Naive thymus-derived CD4-positive, alpha-beta T cell (primary cell): ENCODE measurements around the gene CCDC91. TPM values are rescaled to one million over a fixed set of nuclear protein-coding genes. Genes with fewer than 3 reads are reported as not detected.

Experiments used
- ATAC-seq: fragments of 150-1000 bp; cut with Tn5 transposase; 2 replicates; pipeline ENCODE4 v1.10.0; 2021; ENCODE audit warnings: mild to moderate bottlenecking, moderate library complexity
- CTCF ChIA-PET: fragments of 350-600 bp; sonication (Branson Sonifier 250); formaldehyde crosslinking; loops from one replicate; lab custom pipeline; 2021; ENCODE audit warnings: antibody characterized with exemption; lab: Charles Lee
- POLR2A ChIA-PET: fragments of 350-600 bp; sonication (Branson Sonifier 250); formaldehyde crosslinking; loops from one replicate; lab custom pipeline; 2021; ENCODE audit warnings: antibody characterized with exemption, inconsistent platforms; lab: Charles Lee
- DNase-seq, 9 donors: peaks; one replicate each; pipeline versions ENCODE4 v3.0.0 to v3.0.0-alpha.2; 2020 to 2022; ENCODE audit warnings: mixed read lengths in 1 of 9
- H3K27ac ChIP-seq: one replicate; pipeline ENCODE4 v1.7.0; 2013; ENCODE audit warnings: mild to moderate bottlenecking, low read depth, low read length, moderate library complexity
- H3K27me3 ChIP-seq, 2 donors: one replicate each; pipeline ENCODE4 v1.7.0; 2013; ENCODE audit warnings: low read length in 2 of 2, mild to moderate bottlenecking in 2 of 2, moderate library complexity in 2 of 2; ENCODE audit not compliant: control insufficient read depth in 2 of 2, insufficient read depth in 2 of 2
- H3K36me3 ChIP-seq, 3 experiments: 1 replicate in 2 of 3; 2 replicates in 1 of 3; pipeline ENCODE4 v1.7.0; 2013; ENCODE audit warnings: low read length in 3 of 3, mild to moderate bottlenecking in 3 of 3, moderate library complexity in 1 of 3; ENCODE audit not compliant: insufficient read depth in 3 of 3, control insufficient read depth in 2 of 3
- H3K4me1 ChIP-seq, 2 donors: one replicate each; pipeline ENCODE4 v1.7.0; 2013; ENCODE audit warnings: low read length in 2 of 2, mild to moderate bottlenecking in 2 of 2, moderate library complexity in 1 of 2; ENCODE audit not compliant: control insufficient read depth in 2 of 2, insufficient read depth in 2 of 2
- H3K4me3 ChIP-seq: 2 replicates; pipeline ENCODE4 v1.7.0; 2013; ENCODE audit warnings: mild to moderate bottlenecking, low read length
- H3K9me3 ChIP-seq, 3 experiments: 1 replicate in 2 of 3; 2 replicates in 1 of 3; pipeline ENCODE4 v1.7.0; 2013; ENCODE audit warnings: low read length in 3 of 3; ENCODE audit not compliant: control insufficient read depth in 2 of 3
- H3K27ac Mint-ChIP-seq, 9 donors: one replicate each; pipeline ENCODE4 v1.8.0; 2020 to 2022; ENCODE audit warnings: mixed read lengths in 9 of 9, mild to moderate bottlenecking in 8 of 9, moderate library complexity in 5 of 9, inconsistent platforms in 2 of 9
- H3K27me3 Mint-ChIP-seq, 5 donors: one replicate each; pipeline ENCODE4 v1.8.0; 2021 to 2022; ENCODE audit warnings: mixed read lengths in 5 of 5, mild to moderate bottlenecking in 1 of 5
- H3K36me3 Mint-ChIP-seq, 5 donors: one replicate each; pipeline ENCODE4 v1.8.0; 2020 to 2022; ENCODE audit warnings: mixed read lengths in 5 of 5, mild to moderate bottlenecking in 3 of 5, inconsistent platforms in 1 of 5
- H3K4me1 Mint-ChIP-seq, 7 donors: one replicate each; pipeline ENCODE4 v1.8.0; 2020 to 2022; ENCODE audit warnings: mixed read lengths in 7 of 7, mild to moderate bottlenecking in 3 of 7, inconsistent platforms in 1 of 7
- H3K4me3 Mint-ChIP-seq, 10 donors: one replicate each; pipeline ENCODE4 v1.8.0; 2020 to 2022; ENCODE audit warnings: mild to moderate bottlenecking in 10 of 10, mixed read lengths in 10 of 10, moderate library complexity in 6 of 10, inconsistent platforms in 2 of 10
- H3K9me3 Mint-ChIP-seq, 11 donors: one replicate each; pipeline ENCODE4 v1.8.0; 2020 to 2022; ENCODE audit warnings: mixed read lengths in 11 of 11, mild to moderate bottlenecking in 4 of 11, inconsistent platforms in 1 of 11, moderate library complexity in 1 of 11
- intact Hi-C, 2 donors: fragments of 100-400 bp; cut with micrococcal nuclease; formaldehyde crosslinking; loops; one replicate each; pipeline ENCODE4 v1.15.1; 2023
- polyA plus RNA-seq, 2 donors: library from polyadenylated mRNA; unstranded; fragments of 300-500 nt; fragmentation: Illumina TruSeq; gene quantifications; one replicate each; pipeline ENCODE4 v1.2.3, GENCODE V29; 2021
- total RNA-seq, 6 experiments: library from RNA in 5 of 6; stranded (reverse) in 5 of 6; gene quantifications; 1 replicate in 5 of 6; 2 replicates in 1 of 6; pipeline ENCODE4 v1.2.3 and lab custom pipeline; 2021 to 2026

CCDC91 gene
- total and polyA plus RNA-seq, 7 experiments from 2014 or later, result 20.2 to 105 (median 78.0) TPM

- peaks cover under 1 to 88% (median 78%) of the 10 kb centered on the region in 5 donors for H3K36me3 Mint-ChIP-seq
- no peak overlapping the region for H3K4me3 ChIP-seq
- ATAC-seq (no peak), DNase-seq (no peak)
- no peak overlapping the region for H3K27ac Mint-ChIP-seq
- H3K36me3 ChIP-seq, result no peaks in the 10 kb centered on the region
- no peaks in the 10 kb centered on the region for H3K27me3 ChIP-seq
- H3K4me3 Mint-ChIP-seq, result no peak overlapping the region
- no peaks in the 10 kb centered on the region for H3K9me3 ChIP-seq
- no peak overlapping the region for H3K27ac ChIP-seq
- H3K4me1 Mint-ChIP-seq, result peaks cover 0 to 6% (median 0%) of the 10 kb centered on the region in 7 donors
- H3K4me1 ChIP-seq, result no peaks in the 10 kb centered on the region
- POLR2A ChIA-PET, result no interaction called here
- CTCF ChIA-PET, result no interaction called here
- H3K27me3 Mint-ChIP-seq, result no peaks in the 10 kb centered on the region
- peaks cover 3 to 69% (median 12%) of the 10 kb centered on the region in 11 donors for H3K9me3 Mint-ChIP-seq
- intact Hi-C loops, result no loop called here
These were observed 323.7 kb downstream of the CCDC91 start for GRCh38 chr12:28513983-28514382.

GRCh38 chr12:28517101-28517500 lies 326.8 kb downstream of the CCDC91 start:
- H3K4me3 Mint-ChIP-seq, result no peak overlapping the region
- H3K27me3 ChIP-seq, result no peaks in the 10 kb centered on the region
- H3K9me3 ChIP-seq, result no peaks in the 10 kb centered on the region
- CTCF ChIA-PET, result no interaction called here
- no peak overlapping the region for H3K27ac ChIP-seq
- H3K4me3 ChIP-seq, result no peak overlapping the region
- peaks cover 0 to 77% (median 20%) of the 10 kb centered on the region in 11 donors for H3K9me3 Mint-ChIP-seq
- ATAC-seq (no peak), DNase-seq (no peak)
- no peaks in the 10 kb centered on the region for H3K27me3 Mint-ChIP-seq
- H3K4me1 ChIP-seq, result no peaks in the 10 kb centered on the region
- peaks cover 0 to 1% (median 0%) of the 10 kb centered on the region in 7 donors for H3K4me1 Mint-ChIP-seq
- intact Hi-C loops, result no loop called here
- POLR2A ChIA-PET, result no interaction called here
- H3K36me3 Mint-ChIP-seq, result peaks cover 3 to 79% (median 62%) of the 10 kb centered on the region in 5 donors
- no peak overlapping the region for H3K27ac Mint-ChIP-seq
- no peaks in the 10 kb centered on the region for H3K36me3 ChIP-seq

- ChIA-PET CTCF (interaction anchor here (1.0 kb wide), 1 partner anchor 10 kb away, joined by 3 read pairs; no protein-coding TSS in a partner anchor), POLR2A (no interaction called here)
- H3K9me3 ChIP-seq, result no peaks in the 10 kb centered on the region
- Mint-ChIP-seq H3K9me3 (peaks cover 14 to 51% (median 28%) of the 10 kb centered on the region in 11 donors), H3K4me3 (no peak overlapping the region), H3K27ac (no peak overlapping the region), H3K27me3 (no peaks in the 10 kb centered on the region), H3K4me1 (peaks cover 0 to 14% (median 2%) of the 10 kb centered on the region in 7 donors), H3K36me3 (peaks cover 12 to 70% (median 57%) of the 10 kb centered on the region in 5 donors)
- no peaks in the 10 kb centered on the region for H3K27me3 ChIP-seq
- H3K4me1 ChIP-seq, result no peaks in the 10 kb centered on the region
- DNase-seq, result no peak
- peaks cover 0 to 4% (median 0%) of the 10 kb centered on the region in 3 experiments for H3K36me3 ChIP-seq
- H3K27ac ChIP-seq, result no peak overlapping the region
- intact Hi-C loops, result no loop called here
- no peak for ATAC-seq
- no peak overlapping the region for H3K4me3 ChIP-seq
These were observed 337.5 kb downstream of the CCDC91 start for GRCh38 chr12:28527631-28528249.

GRCh38 chr12:28535216-28535615 lies 345.0 kb downstream of the CCDC91 start:
- ATAC-seq, result no peak

GRCh38 chr12:28536088-28536487 lies 345.8 kb downstream of the CCDC91 start:
- H3K9me3 Mint-ChIP-seq, result peaks cover 0 to 8% (median 0%) of the 10 kb centered on the region in 11 donors
- no peaks in the 10 kb centered on the region for H3K27me3 Mint-ChIP-seq
- Histone ChIP-seq H3K4me1 (no peaks in the 10 kb centered on the region), H3K27me3 (no peaks in the 10 kb centered on the region), H3K36me3 (no peaks in the 10 kb centered on the region), H3K27ac (no peak overlapping the region), H3K9me3 (no peaks in the 10 kb centered on the region), H3K4me3 (no peak overlapping the region)
- H3K27ac Mint-ChIP-seq, result no peak overlapping the region
- peaks cover 0 to 40% (median 15%) of the 10 kb centered on the region in 5 donors for H3K36me3 Mint-ChIP-seq
- DNase-seq (no peak), ATAC-seq (no peak)
- H3K4me1 Mint-ChIP-seq, result peaks cover 0 to 4% (median 2%) of the 10 kb centered on the region in 7 donors
- ChIA-PET CTCF (interaction anchor here (0.7 kb wide), 1 partner anchor 799 kb away, joined by 5 read pairs; no protein-coding TSS in a partner anchor), POLR2A (no interaction called here)
- H3K4me3 Mint-ChIP-seq, result no peak overlapping the region
- intact Hi-C loops, result no loop called here

More at GRCh38 chr12:28535216-28535615, 345.0 kb downstream of the CCDC91 start:
- Mint-ChIP-seq H3K36me3 (peaks cover 0 to 35% (median 15%) of the 10 kb centered on the region in 5 donors), H3K27me3 (no peaks in the 10 kb centered on the region), H3K4me1 (peaks cover 0 to 4% (median 0%) of the 10 kb centered on the region in 7 donors), H3K4me3 (no peak overlapping the region), H3K27ac (no peak overlapping the region), H3K9me3 (peaks cover 0 to 8% (median 0%) of the 10 kb centered on the region in 11 donors)
- intact Hi-C loops, result no loop called here
- Histone ChIP-seq H3K36me3 (no peaks in the 10 kb centered on the region), H3K27me3 (no peaks in the 10 kb centered on the region), H3K4me1 (no peaks in the 10 kb centered on the region), H3K27ac (no peak overlapping the region), H3K9me3 (no peaks in the 10 kb centered on the region), H3K4me3 (no peak overlapping the region)
- DNase-seq, result no peak
- ChIA-PET POLR2A (no interaction called here), CTCF (interaction anchor here (0.6 kb wide), 1 partner anchor 829 kb away, joined by 5 read pairs; no protein-coding TSS in a partner anchor)

- ATAC-seq, result no peak
- no peaks in the 10 kb centered on the region for H3K27me3 ChIP-seq
- Mint-ChIP-seq H3K9me3 (peaks cover 0 to 8% (median 0%) of the 10 kb centered on the region in 11 donors), H3K4me3 (no peak overlapping the region), H3K36me3 (peaks cover 0 to 43% (median 15%) of the 10 kb centered on the region in 5 donors), H3K27me3 (no peaks in the 10 kb centered on the region), H3K27ac (no peak overlapping the region), H3K4me1 (peaks cover 0 to 9% (median 2%) of the 10 kb centered on the region in 7 donors)
- H3K4me1 ChIP-seq, result peaks cover 0 to 4% of the 10 kb centered on the region in 2 donors
- H3K9me3 ChIP-seq, result no peaks in the 10 kb centered on the region
- POLR2A ChIA-PET, result interaction anchor here (0.6 kb wide), 1 partner anchor 965 kb away, joined by 4 read pairs; no protein-coding TSS in a partner anchor
- no peak for DNase-seq
- intact Hi-C loops, result no loop called here
- no peak overlapping the region for H3K27ac ChIP-seq
- CTCF ChIA-PET, result interaction anchor here (0.5 kb wide), 1 partner anchor 10 kb away, joined by 3 read pairs; no protein-coding TSS in a partner anchor
- no peaks in the 10 kb centered on the region for H3K36me3 ChIP-seq
- no peak overlapping the region for H3K4me3 ChIP-seq
These were observed 347.2 kb downstream of the CCDC91 start for GRCh38 chr12:28537474-28537873.
